Measurements from ENCODE around the gene PARD3.

The PARD3 gene

GRCh38 chr10:34111179-34111578, 703.9 kb downstream of the PARD3 start:
- no peak for FAIRE-seq

- FAIRE-seq: no peak
These were observed 705.0 kb downstream of the PARD3 start for GRCh38 chr10:34109952-34110702.

GRCh38 chr10:34109495-34109894, 705.6 kb downstream of the PARD3 start:
- no peak for FAIRE-seq

- no peak for FAIRE-seq
These were observed 707.2 kb downstream of the PARD3 start for GRCh38 chr10:34107626-34108516.

- no peak for FAIRE-seq
These were observed 708.7 kb downstream of the PARD3 start for GRCh38 chr10:34106356-34106885.

GRCh38 chr10:34104829-34105572, 710.1 kb downstream of the PARD3 start:
- no peak for FAIRE-seq

- peak; percentile 100 for FAIRE-seq
These were observed 712.1 kb downstream of the PARD3 start for GRCh38 chr10:34102893-34103506.

GRCh38 chr10:34102237-34102673, 712.8 kb downstream of the PARD3 start:
- no peak for FAIRE-seq

- FAIRE-seq: no peak
These were observed 714.1 kb downstream of the PARD3 start for GRCh38 chr10:34101001-34101400.

- no peak for FAIRE-seq
These were observed 716.1 kb downstream of the PARD3 start for GRCh38 chr10:34098821-34099567.

- no peak for FAIRE-seq
These were observed 717.4 kb downstream of the PARD3 start for GRCh38 chr10:34097682-34098081.

GRCh38 chr10:34094961-34095360, 720.1 kb downstream of the PARD3 start:
- no peak for FAIRE-seq

- no peak for FAIRE-seq
These were observed 720.9 kb downstream of the PARD3 start for GRCh38 chr10:34094146-34094696.

- FAIRE-seq: no peak
These were observed 722.2 kb downstream of the PARD3 start for GRCh38 chr10:34092891-34093290.

- no peak for FAIRE-seq
These were observed 723.4 kb downstream of the PARD3 start for GRCh38 chr10:34091635-34092195.

- no peak for FAIRE-seq
These were observed 725.8 kb downstream of the PARD3 start for GRCh38 chr10:34089253-34089652.

- no peak for FAIRE-seq
These were observed 726.8 kb downstream of the PARD3 start for GRCh38 chr10:34088208-34088794.

- no peak for FAIRE-seq
These were observed 728.0 kb downstream of the PARD3 start for GRCh38 chr10:34087095-34087418.

- no peak for FAIRE-seq
These were observed 731.5 kb downstream of the PARD3 start for GRCh38 chr10:34083567-34083966.

GRCh38 chr10:34081948-34082347, 733.1 kb downstream of the PARD3 start:
- no peak for FAIRE-seq

- no peak for FAIRE-seq
These were observed 733.8 kb downstream of the PARD3 start for GRCh38 chr10:34081347-34081743.
